ENCODE data around the gene NFIB. TPM values are rescaled to one million over a fixed set of nuclear protein-coding genes. Genes with fewer than 3 reads are reported as not detected.

Gene NFIB
- total RNA-seq, 1 experiment from 2014 or later = 18.6 TPM

DNA sequence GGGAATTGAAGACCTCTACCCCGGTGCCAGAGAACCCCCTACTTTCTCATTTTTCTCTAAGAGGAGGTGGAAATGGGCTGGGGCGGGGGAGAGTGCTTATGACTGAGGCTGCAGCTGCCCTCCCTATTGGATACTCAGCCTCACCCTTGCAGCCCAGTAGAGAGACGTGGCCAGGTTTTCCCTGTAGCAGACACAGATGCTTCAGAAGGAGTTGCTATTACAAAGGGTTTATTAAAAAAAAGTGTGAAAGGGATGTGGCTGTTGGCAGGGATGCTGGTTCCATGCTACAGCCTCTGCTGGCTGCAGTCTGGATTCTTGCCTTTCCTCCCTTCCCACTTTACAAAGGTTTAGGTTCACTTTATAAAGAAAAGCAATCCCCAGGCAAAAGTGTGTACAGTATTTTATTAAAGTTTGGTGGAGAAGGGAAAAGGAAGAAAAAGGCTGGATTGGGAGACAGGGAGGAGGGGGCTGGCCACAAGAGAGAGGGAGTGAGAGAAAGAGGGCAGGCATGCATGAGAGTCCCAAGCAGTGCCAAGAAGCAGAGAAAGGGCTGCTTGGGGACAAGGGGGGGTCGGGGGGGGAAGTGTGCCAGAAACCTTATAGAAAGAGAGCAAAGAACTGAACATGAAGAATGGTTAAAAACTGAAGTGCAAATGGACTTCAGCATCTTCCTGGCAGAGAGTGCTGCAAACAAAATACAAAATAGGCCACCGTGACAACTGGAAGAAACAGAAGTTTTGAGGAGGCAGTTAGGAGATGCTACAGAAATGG is 29.5 kb upstream of the NFIB start:
- H3K4me1 ChIP-seq (ENCODE audit: insufficient read depth, low read length) = peaks cover 3% of the 10 kb centered on the region; the same call in 1 of the 2 replicates
- H3K4me3 ChIP-seq (ENCODE audit: low read length) = no peak overlapping the region
- H3K27ac ChIP-seq (ENCODE audit: low read length) = no peak overlapping the region
- no peaks in the 10 kb centered on the region for H3K9me3 ChIP-seq (ENCODE audit: low read length)
- no peaks in the 10 kb centered on the region for H4K20me1 ChIP-seq (ENCODE audit: low read length)
- intact Hi-C loops (cut with micrococcal nuclease) = no loop called here
- ChIA-PET POLR2A (ENCODE audit: unreplicated experiment) (no interaction called here), CTCF (no interaction called here)
- no peaks in the 10 kb centered on the region for H3K79me2 ChIP-seq (ENCODE audit: low read length)
- no peaks in the 10 kb centered on the region for H3K27me3 ChIP-seq (ENCODE audit: low read length)
- no peaks in the 10 kb centered on the region for H3K36me3 ChIP-seq (ENCODE audit: low read depth, low read length)
- H3K4me2 ChIP-seq (ENCODE audit: low read length) = no peak overlapping the region
- BruUV-seq (replicated peaks) = no TSS peak
- no peak for ATAC-seq
- H2AFZ ChIP-seq (ENCODE audit: low read length) = no peak overlapping the region
- H3K9ac ChIP-seq (ENCODE audit: low read length) = no peak overlapping the region
- TF ChIP-seq EZH2phosphoT487 (IDR thresholded peaks at IDR 0.05; ENCODE audit: borderline replicate concordance, low read length) (no peak), CTCF (conservative IDR thresholded peaks at IDR 0.05; ENCODE audit: low read depth, low read length) (no peak), EZH2 (IDR thresholded peaks at IDR 0.05; ENCODE audit: low read length, unreplicated experiment) (no peak)
- H3K9me2 ChIP-seq (replicated peaks; ENCODE audit: low read length) = no peaks in the 10 kb centered on the region
- DNase-seq = no peak
- H3F3A ChIP-seq (ENCODE audit: low read length, unreplicated experiment) = no peaks in the 10 kb centered on the region

DNA sequence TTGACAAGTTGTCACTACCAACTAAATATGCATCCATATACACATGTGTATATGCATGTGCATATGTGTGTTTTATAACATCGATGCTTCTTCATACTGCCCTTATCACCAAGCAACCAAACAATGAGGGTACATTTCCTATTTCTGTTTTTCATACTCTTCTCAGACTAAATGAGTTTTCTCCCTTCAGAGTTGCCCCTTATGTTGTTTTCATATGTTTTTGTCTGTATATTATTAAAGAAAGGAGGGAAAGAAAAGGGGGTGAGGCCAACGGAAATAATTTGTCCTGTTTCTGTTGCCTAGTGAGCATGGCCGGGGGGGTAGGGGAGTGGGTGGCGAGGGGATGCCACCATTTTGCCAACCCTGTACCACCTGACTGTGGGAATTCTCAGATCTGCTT is 28.8 kb upstream of the NFIB start:
- H2AFZ ChIP-seq (ENCODE audit: low read length) = no peak overlapping the region
- H3K4me1 ChIP-seq (ENCODE audit: insufficient read depth, low read length) = 0 out of 2 replicates have a peak, but pooled peaks cover under 1% of the 10 kb centered on the region
- POLR2A ChIA-PET (ENCODE audit: unreplicated experiment) = no interaction called here
- TF ChIP-seq EZH2 (IDR thresholded peaks at IDR 0.05; ENCODE audit: low read length, unreplicated experiment) (no peak), EZH2phosphoT487 (IDR thresholded peaks at IDR 0.05; ENCODE audit: borderline replicate concordance, low read length) (no peak), CTCF (conservative IDR thresholded peaks at IDR 0.05; ENCODE audit: low read depth, low read length) (no peak)
- no peaks in the 10 kb centered on the region for H3F3A ChIP-seq (ENCODE audit: low read length, unreplicated experiment)
- no peak overlapping the region for H3K9ac ChIP-seq (ENCODE audit: low read length)
- H3K9me3 ChIP-seq (ENCODE audit: low read length) = no peaks in the 10 kb centered on the region
- intact Hi-C loops (cut with micrococcal nuclease) = no loop called here
- CTCF ChIA-PET = no interaction called here
- H3K4me3 ChIP-seq (ENCODE audit: low read length) = no peak overlapping the region
- H4K20me1 ChIP-seq (ENCODE audit: low read length) = no peaks in the 10 kb centered on the region
- no peaks in the 10 kb centered on the region for H3K27me3 ChIP-seq (ENCODE audit: low read length)
- ATAC-seq (no peak), DNase-seq (no peak)
- H3K9me2 ChIP-seq (replicated peaks; ENCODE audit: low read length) = no peaks in the 10 kb centered on the region
- no peak overlapping the region for H3K4me2 ChIP-seq (ENCODE audit: low read length)
- no TSS peak for BruUV-seq (replicated peaks)
- H3K36me3 ChIP-seq (ENCODE audit: low read depth, low read length) = no peaks in the 10 kb centered on the region
- no peak overlapping the region for H3K27ac ChIP-seq (ENCODE audit: low read length)
- H3K79me2 ChIP-seq (ENCODE audit: low read length) = no peaks in the 10 kb centered on the region

- H3K4me1 ChIP-seq (ENCODE audit: insufficient read depth, low read length) = no peaks in the 10 kb centered on the region
- no peaks in the 10 kb centered on the region for H4K20me1 ChIP-seq (ENCODE audit: low read length)
- no peak for TF ChIP-seq EZH2phosphoT487 (IDR thresholded peaks at IDR 0.05; ENCODE audit: borderline replicate concordance, low read length)
- no peak for TF ChIP-seq CTCF (conservative IDR thresholded peaks at IDR 0.05; ENCODE audit: low read depth, low read length)
- no peaks in the 10 kb centered on the region for H3K9me3 ChIP-seq (ENCODE audit: low read length)
- no peaks in the 10 kb centered on the region for H3F3A ChIP-seq (ENCODE audit: low read length, unreplicated experiment)
- DNase-seq (no peak), ATAC-seq (no peak)
- H3K79me2 ChIP-seq (ENCODE audit: low read length) = no peaks in the 10 kb centered on the region
- H2AFZ ChIP-seq (ENCODE audit: low read length) = no peak overlapping the region
- no peak overlapping the region for H3K4me3 ChIP-seq (ENCODE audit: low read length)
- ChIA-PET CTCF (no interaction called here), POLR2A (ENCODE audit: unreplicated experiment) (no interaction called here)
- H3K36me3 ChIP-seq (ENCODE audit: low read depth, low read length) = no peaks in the 10 kb centered on the region
- no peak overlapping the region for H3K27ac ChIP-seq (ENCODE audit: low read length)
- H3K9ac ChIP-seq (ENCODE audit: low read length) = no peak overlapping the region
- no peaks in the 10 kb centered on the region for H3K9me2 ChIP-seq (replicated peaks; ENCODE audit: low read length)
- H3K4me2 ChIP-seq (ENCODE audit: low read length) = no peak overlapping the region
- no TSS peak for BruUV-seq (replicated peaks)
- intact Hi-C loops (cut with micrococcal nuclease) = no loop called here
- H3K27me3 ChIP-seq (ENCODE audit: low read length) = no peaks in the 10 kb centered on the region
Measured at GRCh38 chr9:14341437-14342122, 27.6 kb upstream of the NFIB start.

All from PC-3 (cell line).